Endothelial cell of umbilical vein (primary cell): ENCODE results near the gene NBEAL2.

Experiments
- CTCF ChIP-seq, 2 donors: IDR thresholded peaks; 1 replicate in 1 of 2; 2 replicates in 1 of 2; pipeline ENCODE4 v1.5.1; 2011; ENCODE audit warnings: low read length in 2 of 2, mild to moderate bottlenecking in 2 of 2, moderate library complexity in 2 of 2, control low read depth in 1 of 2, inconsistent platforms in 1 of 2, low read depth in 1 of 2; ENCODE audit not compliant: insufficient read depth in 1 of 2; ENCODE audit errors: extremely low read depth in 1 of 2
- EZH2 ChIP-seq: IDR thresholded peaks from 2 replicates; pipeline ENCODE4 v1.6.1; 2012; ENCODE audit warnings: borderline replicate concordance, low read depth, mild to moderate bottlenecking, moderate library complexity, low read length, inconsistent platforms; ENCODE audit not compliant: severe bottlenecking
- GATA2 ChIP-seq: IDR thresholded peaks from 2 replicates; pipeline ENCODE4 v1.7.0; 2011; ENCODE audit warnings: low read depth, mild to moderate bottlenecking, moderate library complexity, mixed read lengths, low read length; ENCODE audit not compliant: insufficient read length, insufficient read depth
- MAX ChIP-seq: IDR thresholded peaks from 2 replicates; pipeline ENCODE4 v1.6.1; 2011; ENCODE audit not compliant: insufficient read depth, insufficient read length
- MYC ChIP-seq: IDR thresholded peaks from one replicate; pipeline ENCODE4 v1.6.1; 2011; ENCODE audit warnings: mild to moderate bottlenecking, low read depth, low read length
- POLR2A ChIP-seq: IDR thresholded peaks from 2 replicates; pipeline ENCODE4 v1.6.1; 2012; ENCODE audit warnings: low read depth, mild to moderate bottlenecking, control low read depth, low read length

GRCh38 chr3:46986782-46987310 lies 7.4 kb downstream of the NBEAL2 start:
- TF ChIP-seq CTCF (IDR thresholded peaks at IDR 0.05; ENCODE audit: extremely low read depth in 1 of 2, insufficient read depth in 1 of 2, low read depth in 1 of 2, low read length in 2 of 2) = no peak
- no peak for TF ChIP-seq EZH2
- TF ChIP-seq POLR2A = no peak
- TF ChIP-seq MAX = no peak
- TF ChIP-seq MYC = no peak
- TF ChIP-seq GATA2 = no peak
